Right lobe of liver (tissue), 6 donors: Measurements from ENCODE around the gene GCK. TPM values are rescaled to one million over a fixed set of nuclear protein-coding genes. Genes with fewer than 3 reads are reported as not detected.

ENCODE experiments used
- ATAC-seq, 4 donors: fragments of 200-7000 bp; cut with Tn5 transposase; one replicate each; pipeline ENCODE4 v1.9.1; 2020; ENCODE audit warnings: mild to moderate bottlenecking in 4 of 4, moderate library complexity in 4 of 4
- DNase-seq, 3 donors: peaks; one replicate each; pipeline ENCODE4 v3.0.0-alpha.2; 2020
- H3K27ac ChIP-seq, 3 donors: fragments of 200-600 bp; one replicate each; pipeline ENCODE4 v1.8.0; 2022
- H3K27me3 ChIP-seq, 2 donors: fragments of 200-600 bp; one replicate each; pipeline ENCODE4 v1.8.0; 2022
- H3K36me3 ChIP-seq, 4 donors: fragments of 200-600 bp; sonication (generic) in 1 of 4; one replicate each; pipeline versions ENCODE4 v1.5.1 to v1.8.0; 2017 to 2022; ENCODE audit warnings: control low read depth in 1 of 4
- H3K4me1 ChIP-seq, 4 donors: fragments of 200-600 bp; sonication (generic) in 1 of 4; one replicate each; pipeline versions ENCODE4 v1.5.1 to v1.8.0; 2017 to 2022; ENCODE audit warnings: control low read depth in 1 of 4
- H3K4me3 ChIP-seq, 3 donors: fragments of 200-600 bp; one replicate each; pipeline ENCODE4 v1.8.0; 2022
- H3K9me3 ChIP-seq, 4 donors: fragments of 200-600 bp; sonication (generic) in 1 of 4; one replicate each; pipeline versions ENCODE4 v1.5.1 to v1.8.0; 2017 to 2022; ENCODE audit warnings: control low read depth in 1 of 4
- POLR2A ChIP-seq: fragments of 450-650 bp; IDR thresholded peaks from one replicate; pipeline ENCODE4 v1.6.1; 2017; ENCODE audit warnings: antibody characterized with exemption, mild to moderate bottlenecking
- WGBS: methylation state at CpG from one replicate; pipeline ENCODE4 v1.1.6; 2018; ENCODE audit warnings: low coverage, low lambda C conversion rate; ENCODE audit not compliant: insufficient coverage; ENCODE audit errors: missing lambda C conversion rate; 5-methylcytosine and 5-hydroxymethylcytosine counted together
- intact Hi-C, 2 donors: fragments of 100-400 bp; cut with DNase I; formaldehyde crosslinking; loops; one replicate each; pipeline versions ENCODE4 v1.11.2 to v1.14.1; 2022
- total RNA-seq, 6 experiments: library from RNA; depleted of rRNA in 2 of 6; stranded (reverse); fragments of >200 nt in 2 of 6; fragmentation: NEBNext Ultra II Directional in 3 of 6; extraction: Animal tissue kit (Norgen Biotek cat#: 25700) in 3 of 6; gene quantifications; one replicate each; pipeline versions ENCODE4 v1.1.0 to v1.2.4, GENCODE V29; 2016 to 2023
- TF ChIP-seq, protein P1 (sequence below), 4 donors: fragments of 200-600 bp in 3 of 4; fragments of 450-650 bp in 1 of 4; IDR thresholded peaks; one replicate each; pipeline versions ENCODE4 v1.5.1 to v1.8.0; 2016 to 2022; ENCODE audit warnings: antibody characterized with exemption in 4 of 4, mild to moderate bottlenecking in 2 of 4
- donor health status: DM: no; HTN: yes; CAD: no.
- donor health status: DM: no; HTN: no; CAD: no.
- donor health status: DM: no; HTN: no; CAD: no.
- donor health status: DM: no; HTN: yes; CAD: no.
- donor health status: DM: no; HTN: yes; CAD: no.

GCK gene
- total RNA-seq, 6 experiments from 2014 or later, result 0.50 to 5.9 (median 2.0) TPM

- Histone ChIP-seq H3K4me1 (no peaks in the 10 kb centered on the region), H3K27ac (no peak overlapping the region), H3K36me3 (no peaks in the 10 kb centered on the region), H3K4me3 (no peak overlapping the region), H3K27me3 (no peaks in the 10 kb centered on the region), H3K9me3 (no peaks in the 10 kb centered on the region)
- DNase-seq (no peak), ATAC-seq (no peak)
- no peak for TF ChIP-seq POLR2A
- TF ChIP-seq, protein P1, sequence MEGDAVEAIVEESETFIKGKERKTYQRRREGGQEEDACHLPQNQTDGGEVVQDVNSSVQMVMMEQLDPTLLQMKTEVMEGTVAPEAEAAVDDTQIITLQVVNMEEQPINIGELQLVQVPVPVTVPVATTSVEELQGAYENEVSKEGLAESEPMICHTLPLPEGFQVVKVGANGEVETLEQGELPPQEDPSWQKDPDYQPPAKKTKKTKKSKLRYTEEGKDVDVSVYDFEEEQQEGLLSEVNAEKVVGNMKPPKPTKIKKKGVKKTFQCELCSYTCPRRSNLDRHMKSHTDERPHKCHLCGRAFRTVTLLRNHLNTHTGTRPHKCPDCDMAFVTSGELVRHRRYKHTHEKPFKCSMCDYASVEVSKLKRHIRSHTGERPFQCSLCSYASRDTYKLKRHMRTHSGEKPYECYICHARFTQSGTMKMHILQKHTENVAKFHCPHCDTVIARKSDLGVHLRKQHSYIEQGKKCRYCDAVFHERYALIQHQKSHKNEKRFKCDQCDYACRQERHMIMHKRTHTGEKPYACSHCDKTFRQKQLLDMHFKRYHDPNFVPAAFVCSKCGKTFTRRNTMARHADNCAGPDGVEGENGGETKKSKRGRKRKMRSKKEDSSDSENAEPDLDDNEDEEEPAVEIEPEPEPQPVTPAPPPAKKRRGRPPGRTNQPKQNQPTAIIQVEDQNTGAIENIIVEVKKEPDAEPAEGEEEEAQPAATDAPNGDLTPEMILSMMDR (IDR thresholded peaks at IDR 0.05), result no peak
- 70% methylated on average over 8 of the region's 10 CpGs for WGBS
- intact Hi-C loops, result no loop called here
These were observed 88.6 kb downstream of the GCK start for GRCh38 chr7:44100458-44101302.

- Histone ChIP-seq H3K36me3 (no peaks in the 10 kb centered on the region), H3K9me3 (no peaks in the 10 kb centered on the region), H3K4me1 (no peaks in the 10 kb centered on the region), H3K27me3 (no peaks in the 10 kb centered on the region), H3K27ac (no peak overlapping the region), H3K4me3 (no peak overlapping the region)
- no peak for TF ChIP-seq POLR2A
- TF ChIP-seq, protein P1 (IDR thresholded peaks at IDR 0.05), result no peak
- 57% methylated on average over 4 of the region's 4 CpGs for WGBS
- DNase-seq, result no peak
- no peak for ATAC-seq
- intact Hi-C loops, result no loop called here
These were observed 89.6 kb downstream of the GCK start for GRCh38 chr7:44099669-44100068.

DNA sequence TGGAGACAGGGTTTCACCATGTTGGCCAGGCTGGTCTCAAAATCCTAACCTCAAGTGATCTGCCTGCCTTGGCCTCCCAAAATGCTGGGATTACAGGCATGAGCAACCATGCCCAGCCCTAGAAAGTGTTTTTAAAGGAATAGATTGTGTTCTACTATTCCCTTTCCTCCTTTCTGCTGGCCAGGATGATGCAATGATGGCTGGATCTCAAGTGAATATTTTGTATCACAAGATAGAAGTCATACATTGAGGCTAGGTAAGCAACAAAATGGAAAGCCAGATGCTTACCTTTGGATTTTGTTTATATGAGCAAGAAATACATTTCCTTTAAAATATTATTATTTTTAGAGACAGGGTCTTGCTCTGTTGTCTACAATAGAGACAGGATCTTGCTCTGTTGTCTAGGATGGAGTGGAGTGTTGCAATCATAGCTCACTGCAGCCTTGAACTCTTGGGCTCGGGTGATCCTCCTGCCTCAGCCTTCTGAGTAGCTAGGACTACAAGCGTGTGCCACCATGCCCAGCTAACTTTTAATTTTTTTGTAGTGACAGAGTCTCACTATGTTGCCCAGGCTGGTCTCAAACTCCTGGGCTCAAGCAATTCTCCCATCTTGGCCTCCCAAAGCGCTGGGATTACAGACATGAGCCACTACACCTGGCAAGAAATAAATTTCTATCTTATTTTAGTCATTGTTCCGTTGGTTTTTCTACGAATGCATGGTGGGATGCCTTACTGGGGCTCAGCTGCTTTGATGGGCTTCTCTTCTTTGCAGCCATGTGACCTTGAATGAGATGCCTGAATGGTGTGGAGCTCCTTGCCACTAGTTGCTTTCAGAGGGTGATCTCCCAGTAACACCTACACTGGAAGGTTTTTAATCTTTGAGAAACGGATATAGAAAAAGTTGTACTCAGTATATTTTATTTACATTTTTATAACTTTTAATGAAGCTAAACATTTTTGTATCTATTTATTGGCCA is 90.9 kb downstream of the GCK start:
- no peaks in the 10 kb centered on the region for H3K27me3 ChIP-seq
- TF ChIP-seq POLR2A, result no peak
- TF ChIP-seq, protein P1 (IDR thresholded peaks at IDR 0.05), result no peak
- no peak overlapping the region for H3K4me3 ChIP-seq
- ATAC-seq, result no peak
- no peak for DNase-seq
- H3K36me3 ChIP-seq, result no peaks in the 10 kb centered on the region
- intact Hi-C loops, result no loop called here
- no peaks in the 10 kb centered on the region for H3K9me3 ChIP-seq
- H3K4me1 ChIP-seq, result no peaks in the 10 kb centered on the region
- WGBS, result 78% methylated on average over 6 of the region's 6 CpGs
- H3K27ac ChIP-seq, result no peak overlapping the region

DNA sequence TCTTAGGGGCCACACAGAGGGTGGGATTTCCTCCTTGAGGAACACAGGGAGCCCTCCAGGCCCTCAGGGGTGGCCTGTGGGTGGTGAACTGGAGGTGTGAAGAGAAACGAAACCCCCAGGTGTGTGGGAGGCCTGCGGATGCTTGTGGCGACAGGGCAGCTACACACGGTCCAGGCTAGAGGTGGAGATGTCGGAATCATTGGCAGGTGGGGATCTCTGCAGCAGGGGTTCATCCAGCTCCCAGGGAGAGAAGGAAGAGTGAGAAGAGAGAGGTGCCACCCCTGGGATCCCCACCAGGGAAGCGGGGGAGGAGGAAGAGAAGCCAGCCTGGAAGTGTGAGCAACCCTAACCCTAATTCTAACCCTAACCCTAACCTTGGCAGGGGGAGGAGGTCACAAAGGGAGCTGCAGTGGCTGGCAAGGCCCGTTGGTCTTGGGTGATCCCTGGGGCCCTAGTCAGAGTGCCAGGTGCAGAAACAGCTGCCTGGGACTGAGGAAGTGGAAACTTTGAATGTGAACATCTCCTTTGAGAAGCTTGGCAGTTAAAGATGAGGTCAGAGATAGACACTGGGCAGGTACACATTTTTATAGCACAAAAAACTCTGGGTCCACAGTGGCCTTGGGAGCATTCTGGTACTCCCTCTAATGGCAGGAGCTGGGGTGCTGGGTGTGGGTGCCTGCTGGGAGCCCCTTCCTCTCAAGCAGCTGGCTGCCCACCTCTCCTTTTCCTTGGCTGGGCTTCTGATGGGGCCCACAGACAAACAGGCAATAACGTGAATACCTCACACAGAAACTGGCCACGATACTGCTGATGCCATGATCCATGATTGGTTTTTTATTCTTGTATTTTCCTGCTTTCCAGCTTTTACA is 91.9 kb downstream of the GCK start:
- no peak for DNase-seq
- intact Hi-C loops, result no loop called here
- WGBS, result 72% methylated on average over 5 of the region's 9 CpGs
- Histone ChIP-seq H3K4me3 (no peak overlapping the region), H3K4me1 (no peaks in the 10 kb centered on the region), H3K9me3 (no peaks in the 10 kb centered on the region), H3K36me3 (no peaks in the 10 kb centered on the region), H3K27me3 (no peaks in the 10 kb centered on the region), H3K27ac (no peak overlapping the region)
- no peak for ATAC-seq
- TF ChIP-seq POLR2A, result no peak
- TF ChIP-seq, protein P1 (IDR thresholded peaks at IDR 0.05), result no peak
